GM19240 (cell line): ENCODE results near the gene SERPINA5.

Experiments
- DNase-seq: peaks from one replicate; pipeline ENCODE4 v3.0.0; 2011; ENCODE audit warnings: low spot score; ENCODE audit not compliant: insufficient read length

Gene SERPINA5

DNA sequence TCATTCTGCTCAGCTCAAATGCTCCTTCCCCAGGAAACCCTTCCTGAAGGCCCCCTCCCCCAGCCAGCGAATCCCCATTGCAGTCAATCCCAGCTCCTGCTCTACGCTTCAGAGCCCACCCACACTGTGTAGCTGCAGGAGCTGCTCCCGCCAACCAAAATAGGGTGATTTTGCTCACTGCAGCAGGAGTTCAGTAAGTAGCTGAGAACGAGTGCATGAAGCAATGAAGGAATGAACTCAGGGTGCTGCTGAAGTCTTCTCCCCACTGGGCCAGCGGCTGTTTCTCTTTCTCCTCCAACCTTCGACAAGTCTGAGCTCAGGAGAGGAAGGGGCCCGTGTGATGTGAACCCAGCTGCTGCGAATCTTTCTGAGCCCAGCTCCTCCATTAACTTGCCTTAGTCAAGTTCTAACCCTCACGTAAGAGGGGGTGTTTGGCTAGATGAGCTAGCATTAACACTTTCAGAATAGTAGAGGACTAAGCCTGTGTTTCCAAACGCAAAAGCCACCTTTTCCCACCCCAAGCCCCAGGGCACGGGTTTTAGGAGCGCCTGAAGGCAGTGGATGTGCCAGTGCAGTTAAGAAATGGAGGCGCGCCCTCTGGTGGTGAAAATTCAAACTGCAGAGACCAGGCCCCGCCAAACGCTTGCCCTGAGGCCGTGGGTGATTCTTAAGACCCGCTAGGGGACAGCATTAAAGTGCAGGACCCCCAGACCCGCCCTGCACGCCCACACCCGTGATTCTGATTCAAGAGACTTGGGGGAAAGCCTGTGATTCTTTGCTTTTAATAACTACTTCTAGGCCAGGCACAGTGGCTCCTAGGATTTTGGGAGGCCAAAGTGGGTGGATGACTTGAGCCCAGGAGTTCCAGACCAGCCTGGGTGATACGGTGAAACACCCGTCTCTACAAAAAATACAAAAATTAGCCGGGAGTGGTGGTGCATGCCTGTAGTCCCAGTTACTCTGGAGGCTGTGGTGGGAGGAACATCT lies 31.9 kb upstream of the SERPINA5 start:
- DNase-seq: peak; percentile 35

GRCh38 chr14:94550041-94550440 lies 31.2 kb upstream of the SERPINA5 start:
- no peak for DNase-seq

DNA sequence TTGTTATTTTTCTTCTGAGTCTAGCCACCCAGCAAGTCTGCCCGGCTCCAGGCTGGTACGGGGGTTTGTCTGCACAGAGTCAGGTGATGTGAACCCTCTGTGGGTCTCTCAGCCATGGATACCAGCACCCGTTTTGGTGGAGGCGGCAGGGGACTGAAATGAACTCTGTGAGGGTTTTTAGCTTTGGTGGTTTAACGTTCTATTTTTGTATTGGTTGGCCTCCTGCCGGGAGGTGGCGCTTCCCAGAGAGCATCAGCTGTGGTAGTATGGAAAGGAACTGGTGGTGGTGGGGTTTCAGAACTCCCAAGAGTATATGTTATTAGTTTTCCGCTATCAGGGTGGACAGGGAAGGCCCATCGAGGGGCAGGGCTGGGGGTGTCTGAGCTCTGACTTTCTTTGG lies 25.2 kb upstream of the SERPINA5 start:
- no peak for DNase-seq

- DNase-seq: no peak
Measured at GRCh38 chr14:94557327-94557726, 23.9 kb upstream of the SERPINA5 start.

GRCh38 chr14:94558842-94559241 lies 22.4 kb upstream of the SERPINA5 start:
- no peak for DNase-seq

DNA sequence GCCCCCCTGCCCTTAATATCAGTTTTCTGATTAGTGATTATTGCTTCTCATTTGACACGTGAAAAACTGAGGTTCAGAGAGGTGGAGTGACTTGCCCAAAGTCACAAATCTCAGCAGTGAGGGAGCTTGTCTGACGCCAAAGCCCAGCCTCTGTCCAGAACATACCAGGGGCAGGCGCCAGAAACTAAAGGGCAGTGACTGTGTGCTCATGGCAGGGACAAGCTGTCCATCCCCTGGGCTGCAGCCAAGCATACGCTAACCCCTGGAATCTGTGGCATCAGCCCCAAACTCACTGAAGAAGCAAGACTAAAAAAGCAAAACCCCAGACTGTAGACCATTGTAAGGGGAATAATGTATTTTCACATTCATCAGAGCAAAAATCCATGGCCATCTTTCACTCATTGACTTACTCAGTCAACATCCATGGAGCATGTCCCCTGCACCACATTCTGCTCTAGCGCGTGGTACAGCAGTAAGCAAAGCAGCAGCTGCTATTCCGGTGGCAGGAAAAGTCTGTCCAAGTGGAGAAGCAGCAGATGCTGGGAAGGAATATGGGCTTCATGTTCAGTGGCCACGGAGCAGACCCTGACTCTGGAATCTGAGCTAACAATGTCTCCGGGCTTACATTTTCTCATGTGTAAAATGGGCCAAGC lies 21.5 kb upstream of the SERPINA5 start:
- DNase-seq: no peak

GRCh38 chr14:94560291-94560665 lies 20.9 kb upstream of the SERPINA5 start:
- DNase-seq: no peak

DNA sequence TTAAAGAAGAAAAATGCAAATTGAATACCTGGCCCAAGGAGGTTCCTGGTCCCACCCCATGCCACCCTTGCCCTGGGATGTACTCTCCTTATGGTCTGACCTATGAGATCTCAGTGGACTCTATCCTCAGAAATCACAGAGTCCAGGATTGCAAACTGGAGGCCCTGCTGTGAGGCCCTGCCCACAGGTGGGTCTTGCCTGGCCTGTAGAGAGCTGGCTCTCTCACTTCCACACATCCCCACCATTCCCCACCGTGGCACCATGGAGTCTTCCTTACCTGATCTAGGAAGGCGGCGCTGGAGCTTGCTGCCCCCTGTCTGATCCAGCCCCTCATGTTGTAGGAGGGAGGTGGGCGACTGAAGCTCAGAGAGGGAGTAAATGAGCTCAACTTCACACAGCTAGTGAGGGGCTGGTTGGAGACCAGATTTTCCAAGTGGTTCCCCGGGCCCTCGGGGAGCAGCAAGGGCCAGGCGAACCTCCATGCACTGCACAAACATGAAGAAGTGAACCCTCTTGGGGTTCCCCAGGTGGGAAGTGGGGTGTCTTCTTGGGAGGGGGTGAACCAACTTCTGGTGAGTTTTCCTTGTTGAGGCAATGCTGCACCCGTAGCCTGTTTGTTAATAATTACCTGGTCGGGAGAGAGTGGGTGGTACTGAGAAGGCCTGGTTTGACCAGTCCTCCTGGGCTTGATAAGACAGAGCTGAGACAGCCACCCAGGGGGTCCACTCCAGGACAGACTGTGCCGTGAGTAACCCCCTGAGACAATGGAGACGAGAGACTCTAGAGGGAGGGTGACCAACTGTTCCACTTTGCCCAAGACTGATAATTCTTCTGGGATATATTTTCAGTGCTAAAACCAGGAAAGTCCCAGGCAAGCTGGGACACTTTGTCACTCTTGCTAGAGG lies 20.2 kb upstream of the SERPINA5 start, which contains the start of gene SERPINA4:
TSS of gene SERPINA4 (plus strand) at position 692 of the 905 bp plus-strand sequence. CDS start 2,041 bp downstream, outside the sequence.
- no peak for DNase-seq

GRCh38 chr14:94561656-94562010 lies 19.6 kb upstream of the SERPINA5 start:
- no peak for DNase-seq

DNA sequence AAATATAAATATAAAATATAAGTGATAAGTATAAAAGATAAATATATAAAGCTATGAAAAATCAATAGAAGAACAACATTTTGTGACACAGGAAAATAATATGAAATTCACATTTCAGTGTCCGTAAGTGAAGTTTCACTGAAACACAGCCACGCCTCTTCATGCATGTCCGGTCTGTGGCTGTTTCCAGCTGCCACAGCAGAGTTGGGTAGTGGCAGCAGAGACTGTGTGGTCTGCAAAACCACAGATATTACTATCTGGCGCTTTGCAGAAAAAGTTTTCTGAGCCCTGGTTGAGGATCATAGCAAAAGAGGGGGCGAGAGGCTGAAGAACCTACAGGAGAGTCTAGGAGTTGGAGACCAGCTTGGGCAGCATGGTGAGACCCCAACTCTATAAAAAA lies 19.2 kb upstream of the SERPINA5 start:
- no peak for DNase-seq

- DNase-seq: no peak
Measured at GRCh38 chr14:94562941-94563883, 18.0 kb upstream of the SERPINA5 start.

- DNase-seq: no peak
Measured at GRCh38 chr14:94564381-94564780, 16.8 kb upstream of the SERPINA5 start.

DNA sequence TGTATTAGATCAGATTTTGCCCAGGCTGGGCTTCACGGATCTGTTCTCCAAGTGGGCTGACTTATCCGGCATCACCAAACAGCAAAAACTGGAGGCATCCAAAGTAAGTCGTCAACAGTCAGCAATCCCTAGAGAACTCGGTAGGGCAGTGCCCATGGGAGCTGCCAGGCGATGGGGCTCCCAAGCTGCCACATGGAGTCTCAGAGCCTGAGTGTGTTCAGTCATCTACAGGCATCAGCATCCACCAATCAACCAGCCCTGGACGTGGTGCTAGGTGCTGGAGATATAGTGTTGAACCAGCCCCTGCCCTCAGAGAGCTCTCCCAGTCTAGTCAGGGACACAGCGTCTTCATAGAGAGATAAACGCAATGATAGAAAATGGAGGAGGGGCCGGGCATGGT lies 13.0 kb upstream of the SERPINA5 start:
- DNase-seq: no peak

DNA sequence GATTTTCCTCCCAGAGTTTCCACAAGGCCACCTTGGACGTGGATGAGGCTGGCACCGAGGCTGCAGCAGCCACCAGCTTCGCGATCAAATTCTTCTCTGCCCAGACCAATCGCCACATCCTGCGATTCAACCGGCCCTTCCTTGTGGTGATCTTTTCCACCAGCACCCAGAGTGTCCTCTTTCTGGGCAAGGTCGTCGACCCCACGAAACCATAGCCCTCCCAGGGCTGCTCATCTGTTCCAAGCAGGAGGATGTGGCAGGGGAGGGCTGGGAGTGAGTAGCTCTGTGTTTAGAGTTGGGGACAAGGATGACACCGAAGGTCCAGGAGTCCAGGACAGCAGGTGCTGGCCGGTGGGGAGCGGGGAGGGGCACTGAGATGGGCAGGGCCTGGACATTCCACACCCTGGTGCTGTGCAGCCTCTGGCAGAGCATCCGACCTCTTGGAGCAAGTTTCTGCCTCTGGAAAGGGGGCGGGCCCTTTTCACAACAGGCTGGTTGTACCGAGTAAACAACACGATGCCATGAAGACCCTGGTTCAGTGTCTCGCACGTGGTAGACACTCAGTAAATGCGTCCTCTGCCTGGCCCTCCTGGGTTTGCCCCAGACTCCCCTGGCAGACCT lies 11.7 kb upstream of the SERPINA5 start:
- DNase-seq: no peak

DNA sequence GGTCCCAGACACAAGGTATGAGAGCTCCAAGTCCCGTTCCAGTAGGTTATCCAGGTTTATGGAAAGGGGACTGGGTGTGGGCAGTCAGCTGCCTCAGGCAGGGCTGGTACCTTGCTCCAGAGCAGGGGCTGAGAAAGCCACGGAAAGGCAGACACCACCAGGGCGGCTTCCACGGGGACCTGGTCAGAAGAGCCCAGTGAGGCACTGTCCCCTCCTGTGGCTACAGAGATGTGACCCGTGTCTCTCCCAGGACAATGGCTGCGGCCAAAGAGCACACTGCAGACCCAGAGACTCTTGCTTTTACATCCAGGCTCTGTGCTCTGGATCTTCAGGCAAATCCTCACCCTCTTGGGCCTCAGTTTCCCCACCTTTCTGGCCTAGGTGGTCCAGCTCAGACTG lies 11.2 kb upstream of the SERPINA5 start:
- no peak for DNase-seq

DNA sequence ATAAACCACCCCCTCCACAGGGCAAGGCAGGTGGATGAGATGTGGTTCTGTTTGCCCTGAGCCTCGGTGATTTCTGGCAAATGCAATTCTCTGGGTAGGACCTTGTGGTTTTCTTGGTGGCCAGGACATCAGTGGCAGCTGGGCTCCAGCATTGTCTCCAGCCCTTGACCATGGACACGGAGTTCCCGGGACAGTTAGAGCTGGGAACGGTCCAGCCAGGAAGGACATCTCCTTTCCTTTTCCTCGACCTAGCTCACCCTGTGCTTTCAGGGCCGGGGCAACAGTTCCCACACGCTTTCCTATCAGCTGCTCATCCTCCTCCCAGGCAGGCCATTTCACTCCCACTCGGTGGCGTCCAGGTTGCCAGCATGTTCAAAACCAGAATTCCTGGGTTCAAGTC lies 10.8 kb upstream of the SERPINA5 start:
- no peak for DNase-seq

GRCh38 chr14:94571395-94571794 lies 9.8 kb upstream of the SERPINA5 start:
- no peak for DNase-seq

- DNase-seq: no peak
Measured at GRCh38 chr14:94571950-94572349, 9.3 kb upstream of the SERPINA5 start.

- no peak for DNase-seq
Measured at GRCh38 chr14:94572637-94573303, 8.5 kb upstream of the SERPINA5 start.
